ENCODE results near the gene RAB11FIP4.

Gene RAB11FIP4

DNA sequence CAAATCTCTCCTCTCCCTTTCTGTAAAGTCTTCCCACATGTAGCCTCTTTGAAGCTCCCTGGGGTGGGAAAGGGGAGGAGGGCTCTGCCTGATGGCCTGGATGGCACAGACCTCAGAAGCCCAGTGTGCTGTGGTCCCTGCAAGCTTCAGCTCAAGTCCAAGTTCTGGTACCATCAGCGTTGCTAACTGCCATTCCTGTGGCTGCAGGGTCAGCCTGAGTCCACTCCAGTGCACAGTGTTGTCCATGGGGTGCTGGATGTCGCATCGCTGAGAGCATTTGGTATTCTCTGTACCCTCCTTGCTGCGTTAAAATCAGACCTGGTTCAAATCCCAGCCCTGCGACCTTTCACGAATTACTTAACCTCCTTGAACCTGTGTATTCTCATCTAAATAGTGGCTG is 105.1 kb downstream of the RAB11FIP4 start:
- no peak for DNase-seq (ENCODE audit: low read depth in 3 of 3, low spot score in 1 of 3)

DNA sequence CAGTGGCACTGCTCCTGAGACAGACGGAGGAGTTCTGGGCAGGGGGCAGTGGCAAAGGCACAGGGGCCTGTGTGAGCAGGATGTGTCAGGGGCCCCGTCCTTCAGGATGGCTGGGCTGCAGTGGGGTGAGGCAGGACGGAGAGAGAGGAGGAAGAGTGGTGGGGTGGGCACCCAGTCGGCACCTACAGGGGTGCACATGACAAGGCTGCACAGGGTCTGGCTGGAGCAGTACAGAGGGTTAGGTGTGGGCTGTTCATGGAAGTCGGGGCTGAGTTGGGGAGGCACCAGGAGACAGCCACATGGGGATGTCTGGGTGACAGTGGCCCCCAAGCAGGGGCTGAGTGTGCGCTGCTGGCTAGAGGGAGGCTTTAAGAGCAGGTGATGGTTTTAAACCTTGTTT is 106.0 kb downstream of the RAB11FIP4 start:
- DNase-seq (ENCODE audit: low read depth in 3 of 3, low spot score in 1 of 3): no peak

DNA sequence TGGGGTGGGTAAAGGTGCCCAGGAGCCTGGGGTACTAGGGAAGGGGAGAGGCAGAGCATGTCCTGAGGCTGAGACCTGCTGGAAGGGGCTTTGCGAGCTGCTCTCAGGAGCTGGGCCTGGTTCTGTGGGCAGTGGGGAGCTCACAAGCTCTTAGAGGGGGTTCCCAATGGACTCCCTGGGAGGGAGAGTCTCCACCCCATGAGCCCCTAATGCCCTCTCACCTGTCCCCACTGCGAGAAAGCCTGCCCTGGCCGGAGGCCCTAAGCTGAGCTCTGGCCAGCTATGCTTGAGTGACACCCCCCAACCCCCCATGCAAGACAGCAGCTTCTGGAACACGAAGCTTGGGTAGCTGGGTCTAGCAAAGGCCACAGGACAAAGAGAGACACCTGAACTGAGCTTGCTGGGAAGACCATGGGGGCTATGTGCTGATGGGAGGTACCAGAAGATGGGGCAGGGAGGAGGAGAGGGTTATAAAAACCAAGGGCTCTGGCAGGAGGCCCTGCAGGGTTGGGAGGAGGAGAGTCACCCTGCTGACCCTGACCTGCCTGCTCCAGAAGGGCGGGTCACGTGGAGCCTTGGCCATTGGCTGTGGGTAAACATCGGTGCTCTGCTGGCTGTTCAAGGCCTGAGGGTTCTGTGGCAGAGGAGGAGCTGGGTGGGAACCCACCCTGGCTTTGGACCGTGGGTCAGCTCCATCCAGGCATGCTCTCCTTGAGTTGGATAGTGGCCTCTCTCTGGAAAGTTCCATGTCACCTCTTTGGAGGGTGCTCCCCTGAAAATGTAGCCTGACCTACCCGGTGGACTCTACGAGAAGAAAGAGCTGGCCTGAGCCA is 106.7 kb downstream of the RAB11FIP4 start:
- DNase-seq (ENCODE audit: low read depth in 3 of 3, low spot score in 1 of 3): no peak

DNA sequence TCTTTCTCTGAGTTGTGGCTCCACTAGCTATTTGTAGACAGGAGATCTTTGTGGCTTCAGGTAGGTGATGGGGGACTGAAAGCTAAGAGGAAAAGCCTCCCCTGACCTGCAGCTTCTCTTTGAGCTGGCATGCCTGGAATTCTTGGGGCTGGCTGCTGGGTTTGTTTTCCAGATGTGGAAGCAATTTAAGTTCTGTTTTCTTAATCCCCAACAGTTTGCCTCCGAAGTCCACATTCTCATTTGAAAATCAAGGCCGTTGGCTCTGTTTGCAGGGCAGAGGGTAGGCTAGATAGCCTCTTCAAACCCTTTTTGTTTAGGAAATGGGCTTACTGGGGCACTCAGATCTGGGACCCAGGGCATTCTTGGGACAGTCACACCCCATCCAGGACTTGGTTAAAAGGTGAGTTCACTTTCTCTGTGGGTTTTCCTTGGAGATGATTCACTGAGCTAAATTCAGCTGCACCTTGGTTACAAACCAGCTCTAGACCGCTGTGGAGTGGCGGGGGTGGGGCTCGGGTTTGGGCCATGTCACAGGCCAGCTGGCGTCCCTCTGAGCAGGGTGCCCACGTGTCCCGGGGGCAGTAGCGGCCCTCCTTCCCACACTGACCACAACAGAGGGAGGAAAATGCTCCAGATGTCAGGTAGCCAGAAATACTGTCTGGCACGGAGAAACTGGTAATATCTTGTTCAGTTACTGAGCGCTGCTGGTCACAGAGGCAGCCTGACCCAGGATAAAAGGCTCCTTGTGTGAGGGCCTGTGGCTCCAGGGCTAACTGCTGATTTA is 108.5 kb downstream of the RAB11FIP4 start:
- DNase-seq (ENCODE audit: low read depth in 3 of 3, low spot score in 1 of 3): no peak

DNA sequence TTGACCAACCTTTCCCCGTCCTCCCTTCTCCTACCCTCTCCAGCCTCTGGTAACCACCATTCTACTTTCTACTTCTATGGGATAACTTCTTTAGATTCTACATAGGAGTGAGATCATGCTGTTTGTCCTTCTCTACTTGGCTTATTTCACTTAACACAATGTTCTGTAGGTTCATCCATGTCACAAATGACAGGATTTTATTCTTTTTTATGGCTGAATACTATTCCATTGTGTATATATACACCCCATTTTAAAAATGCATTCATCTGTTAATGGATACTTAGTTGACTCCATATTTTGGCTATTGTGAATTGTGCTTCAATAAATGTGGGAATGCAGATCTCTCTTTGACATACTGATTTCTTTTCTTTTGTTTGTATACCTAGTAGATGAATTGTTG is 115.0 kb downstream of the RAB11FIP4 start:
- no peak for DNase-seq (ENCODE audit: low read depth in 3 of 3, low spot score in 1 of 3)

DNA sequence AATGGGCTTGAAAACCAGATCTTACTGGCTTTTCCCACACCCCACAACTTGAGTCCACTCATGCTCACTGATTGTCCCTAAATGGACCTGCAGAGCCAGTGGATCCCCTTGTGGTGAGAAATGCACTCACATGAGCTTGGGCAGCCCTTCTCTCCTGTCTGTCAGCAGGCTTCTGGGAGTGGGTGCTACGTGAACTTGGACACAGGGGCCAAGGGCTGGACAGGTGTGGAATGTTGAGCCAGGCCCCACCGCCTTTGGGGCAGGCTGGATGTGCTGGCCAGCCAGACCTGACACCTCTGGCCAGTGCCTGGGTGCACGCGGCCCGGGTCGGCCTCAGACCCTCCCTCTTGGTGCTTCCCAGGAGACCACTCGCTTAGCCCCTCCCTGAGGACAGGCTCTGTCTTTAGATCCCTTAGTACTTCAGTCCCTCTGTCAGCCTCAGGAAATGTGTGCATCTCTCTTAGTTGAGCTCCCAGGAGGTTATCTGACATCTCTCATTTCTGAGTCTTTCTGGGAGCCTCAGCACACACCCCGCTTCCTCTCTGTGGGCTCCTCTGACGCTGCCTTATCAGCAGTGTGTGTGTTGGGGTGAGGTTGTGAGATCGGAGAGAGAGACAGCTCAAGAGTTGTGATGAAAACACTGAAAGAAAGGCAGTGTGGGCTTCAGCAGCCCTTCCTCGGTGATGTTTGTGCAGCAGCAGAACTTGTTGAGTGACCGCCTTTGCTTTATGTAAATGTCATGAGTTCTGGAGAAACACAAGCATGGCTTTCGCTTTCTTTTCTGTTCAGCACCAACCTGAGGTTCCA is 117.0 kb downstream of the RAB11FIP4 start:
- peak in 1 of 3 donors; percentile 35 for DNase-seq (ENCODE audit: low read depth in 3 of 3, low spot score in 1 of 3)

DNA sequence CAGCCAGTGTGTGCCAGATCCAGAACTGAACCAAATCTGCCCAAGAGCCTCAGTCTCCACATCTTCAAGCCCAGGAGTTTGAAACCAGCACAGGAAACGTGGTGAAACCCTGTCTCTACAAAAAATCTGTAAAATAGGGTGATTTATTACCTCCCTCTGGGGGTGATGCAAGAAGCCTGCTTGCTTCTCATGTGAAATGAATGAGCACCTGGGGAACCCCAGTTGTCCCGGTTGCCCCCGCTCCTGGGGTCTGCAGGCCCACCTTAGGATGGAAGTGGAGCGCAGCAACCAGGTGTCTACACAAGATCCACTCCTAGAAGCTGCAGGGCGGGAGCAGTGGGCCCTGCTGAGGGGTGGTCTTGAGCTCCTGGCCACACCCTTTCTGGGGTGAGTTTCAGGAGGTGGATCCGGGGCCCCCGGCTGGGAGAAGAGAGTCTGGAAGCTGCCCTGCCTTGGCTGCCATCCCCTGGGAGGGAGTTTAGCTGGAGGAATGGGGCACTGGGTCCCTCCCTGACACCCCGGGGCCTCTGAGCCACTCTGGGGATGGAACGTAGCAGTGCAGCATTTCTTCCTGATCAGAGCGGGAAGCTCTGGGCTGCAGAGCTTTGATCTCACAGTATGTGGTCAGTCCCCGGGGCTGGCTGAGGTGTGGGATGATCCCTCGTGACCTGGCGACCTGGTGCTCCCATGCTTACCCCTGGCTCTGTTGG is 117.8 kb downstream of the RAB11FIP4 start:
- no peak for DNase-seq (ENCODE audit: low read depth in 3 of 3, low spot score in 1 of 3)

DNA sequence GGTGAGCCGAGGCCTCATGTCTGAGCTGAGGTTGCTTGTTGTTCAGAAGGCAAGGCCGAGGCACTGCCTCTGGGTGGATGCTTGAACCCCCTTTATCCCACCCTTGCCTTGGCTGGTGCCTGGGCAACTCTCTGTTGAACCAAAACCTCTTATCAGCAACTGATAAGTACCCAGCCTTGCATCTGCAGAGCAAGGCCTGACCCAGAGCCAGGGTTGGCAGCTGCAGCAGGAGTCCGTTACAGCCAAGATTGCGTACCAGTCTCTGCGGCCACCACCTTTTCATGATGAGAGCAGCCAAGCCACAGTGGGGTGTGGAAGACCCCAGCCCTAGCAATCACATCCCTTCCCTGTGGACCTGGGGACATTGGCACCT is 118.3 kb downstream of the RAB11FIP4 start:
- no peak for DNase-seq (ENCODE audit: low read depth in 3 of 3, low spot score in 1 of 3)

DNA sequence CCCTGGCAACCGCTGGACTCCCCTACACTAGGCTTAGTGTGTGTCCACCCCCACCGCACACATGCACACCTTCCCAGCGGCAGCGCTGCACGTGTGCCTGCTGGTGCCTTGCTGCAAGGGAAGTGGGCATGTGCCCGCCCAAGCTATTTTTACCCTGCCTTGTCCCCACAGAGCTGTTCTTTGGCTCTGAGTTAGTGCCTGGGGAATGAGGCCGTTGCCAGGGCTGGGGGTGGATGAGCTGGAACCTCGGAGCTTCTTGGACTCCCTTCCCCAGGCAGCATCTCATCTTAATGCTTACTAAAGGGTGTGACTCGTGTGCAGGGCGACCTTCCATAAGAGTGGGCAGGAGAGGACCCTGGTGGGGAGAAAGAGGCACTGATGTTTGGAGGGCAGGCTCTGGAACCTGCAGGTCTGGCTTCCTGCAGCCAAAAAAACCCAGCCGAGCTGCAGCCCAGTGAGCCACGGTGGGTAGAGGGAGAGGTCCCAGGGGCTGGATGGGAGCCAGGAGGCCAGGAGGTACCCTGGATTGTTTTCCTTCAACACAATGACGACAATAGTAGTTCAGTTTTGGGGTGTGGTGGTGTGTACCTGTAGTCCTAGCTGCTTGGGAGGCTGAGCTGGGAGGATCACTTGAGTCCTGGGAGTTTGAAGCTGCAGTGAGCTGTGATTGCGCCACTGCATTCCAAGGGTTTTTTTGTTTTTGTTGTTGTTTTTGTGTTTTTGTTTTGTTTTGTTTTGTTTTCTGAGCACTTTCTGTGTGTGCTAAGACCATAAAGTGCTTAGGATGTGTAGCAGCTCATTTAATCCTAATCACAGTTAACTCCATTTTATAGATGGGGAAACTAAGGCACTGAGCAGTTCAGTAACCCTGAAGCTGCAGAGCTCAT is 119.1 kb downstream of the RAB11FIP4 start:
- DNase-seq (ENCODE audit: low read depth in 3 of 3, low spot score in 1 of 3): no peak

DNA sequence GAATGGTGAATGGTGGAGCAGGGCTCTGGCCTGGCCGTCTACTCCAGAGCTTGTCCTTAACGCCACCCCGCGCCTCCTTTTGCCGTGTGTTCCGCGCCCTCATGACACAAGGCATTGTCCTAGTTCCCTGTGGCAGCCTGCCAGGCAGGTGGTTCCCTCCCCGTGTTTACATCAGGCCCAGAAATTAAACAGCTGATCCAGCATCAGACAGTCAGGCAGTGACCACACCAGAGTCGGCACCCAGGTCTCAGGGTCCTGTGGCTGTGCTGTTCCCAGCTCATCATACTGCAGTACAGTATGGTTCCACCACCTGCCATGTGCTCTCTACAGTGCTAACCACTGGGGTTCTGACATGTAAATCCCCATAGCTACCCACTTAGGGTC is 119.7 kb downstream of the RAB11FIP4 start:
- no peak for DNase-seq (ENCODE audit: low read depth in 3 of 3, low spot score in 1 of 3)

DNA sequence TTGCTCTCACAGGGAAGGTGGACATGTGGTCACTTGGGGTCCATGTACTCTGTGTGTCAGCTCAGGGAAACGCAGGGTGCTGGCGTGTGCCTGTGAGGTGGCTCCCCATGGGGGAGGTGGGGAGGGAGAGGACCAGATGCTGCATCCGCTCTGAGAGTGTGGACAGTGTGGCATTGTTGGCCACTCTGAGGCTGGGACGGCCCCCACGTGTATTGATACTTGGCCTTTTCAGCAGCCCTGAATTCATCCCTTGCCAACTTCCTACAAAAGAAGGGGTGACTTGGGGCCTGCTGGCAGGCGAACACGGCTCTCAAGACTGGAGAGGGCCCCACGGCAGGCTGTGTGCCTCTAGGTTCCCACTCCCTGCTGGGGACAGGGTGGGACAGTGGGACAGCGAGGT is 120.1 kb downstream of the RAB11FIP4 start:
- no peak for DNase-seq (ENCODE audit: low read depth in 3 of 3, low spot score in 1 of 3)

DNA sequence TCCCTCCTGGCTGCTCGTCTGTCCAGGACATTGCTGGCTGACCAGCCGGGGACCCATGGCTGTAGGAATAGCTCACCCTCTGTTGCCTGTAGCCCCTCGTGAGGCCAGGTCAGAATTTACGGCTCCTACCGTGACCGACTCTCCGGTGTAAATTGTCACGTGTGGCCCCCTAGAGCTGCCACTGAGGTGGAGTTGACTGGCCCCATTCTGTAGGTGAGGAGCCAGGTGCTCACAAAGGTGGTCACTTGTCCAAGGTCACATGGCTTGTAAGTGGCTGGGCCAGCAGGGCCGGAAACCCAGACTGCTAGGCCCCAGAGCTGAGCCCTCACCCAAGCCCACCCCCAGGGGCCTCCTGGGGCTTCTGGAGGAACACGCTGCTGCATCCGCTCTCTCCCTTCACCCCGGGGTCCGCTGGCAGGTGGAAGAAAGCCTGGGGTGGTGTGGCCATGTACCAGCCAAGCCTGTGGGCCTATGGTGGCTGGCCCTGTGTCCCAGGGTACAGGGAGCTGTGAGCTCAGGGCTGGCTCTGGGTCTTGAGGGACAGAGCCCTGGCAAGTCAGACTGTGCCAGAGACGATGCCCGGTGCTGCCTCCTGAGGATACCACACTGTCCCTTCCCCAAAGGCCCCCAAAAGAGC is 120.7 kb downstream of the RAB11FIP4 start:
- DNase-seq (ENCODE audit: low read depth in 3 of 3, low spot score in 1 of 3): no peak

DNA sequence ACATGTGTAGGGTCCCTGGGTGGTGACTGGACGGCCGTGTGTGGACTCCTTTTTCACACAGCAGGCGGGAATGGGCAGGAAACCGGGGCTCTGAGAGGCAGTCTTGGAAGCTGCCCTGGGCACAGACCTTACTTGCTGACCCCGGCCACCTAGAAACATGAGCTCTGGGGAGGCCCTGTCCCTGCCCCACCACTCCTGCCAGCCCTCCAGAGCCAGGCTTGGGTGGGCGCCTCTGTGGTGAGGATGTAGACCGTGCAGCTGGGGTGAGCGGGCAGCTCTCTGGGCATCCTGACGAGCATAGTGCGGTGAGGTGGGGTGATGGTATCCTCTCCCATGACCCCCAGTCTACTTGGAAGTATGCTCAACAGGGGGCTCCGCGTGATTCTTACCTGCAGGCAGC is 121.3 kb downstream of the RAB11FIP4 start:
- DNase-seq (ENCODE audit: low read depth in 3 of 3, low spot score in 1 of 3): no peak

DNA sequence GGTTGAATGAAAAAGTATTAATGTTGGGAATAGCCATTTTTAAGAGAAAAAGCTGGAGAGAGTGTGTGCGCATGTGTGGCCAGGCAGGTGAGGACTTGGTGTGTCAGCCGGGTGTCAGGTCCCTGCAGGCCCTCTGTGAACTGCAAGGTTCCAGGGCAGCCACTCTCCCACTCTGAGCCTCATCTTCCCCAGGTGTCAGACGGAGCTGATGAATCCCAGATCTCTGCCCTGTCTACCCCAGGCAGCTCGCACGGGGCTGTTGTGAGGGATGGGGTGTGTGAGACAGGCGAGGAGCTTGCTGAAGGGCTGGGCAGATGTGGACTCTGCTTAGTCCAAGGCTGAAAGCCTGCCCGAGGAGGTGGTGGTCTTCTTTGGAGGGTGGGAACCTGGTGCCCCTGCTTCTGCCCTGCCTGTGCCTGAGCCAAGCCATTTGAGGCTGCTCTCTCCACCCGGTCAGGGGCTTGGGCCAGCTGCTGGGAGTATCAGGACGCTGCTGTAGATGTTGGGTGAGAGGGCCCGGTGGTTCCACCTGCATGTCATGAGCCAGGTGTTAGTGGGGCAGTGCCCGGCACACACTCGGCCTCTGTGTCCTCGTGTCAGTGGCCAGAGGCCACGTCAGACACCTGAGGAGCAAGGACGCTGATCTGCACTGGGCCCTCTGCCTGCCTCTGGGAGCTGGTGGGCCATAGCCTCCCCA is 122.4 kb downstream of the RAB11FIP4 start:
- no peak for DNase-seq (ENCODE audit: low read depth in 3 of 3, low spot score in 1 of 3)

DNA sequence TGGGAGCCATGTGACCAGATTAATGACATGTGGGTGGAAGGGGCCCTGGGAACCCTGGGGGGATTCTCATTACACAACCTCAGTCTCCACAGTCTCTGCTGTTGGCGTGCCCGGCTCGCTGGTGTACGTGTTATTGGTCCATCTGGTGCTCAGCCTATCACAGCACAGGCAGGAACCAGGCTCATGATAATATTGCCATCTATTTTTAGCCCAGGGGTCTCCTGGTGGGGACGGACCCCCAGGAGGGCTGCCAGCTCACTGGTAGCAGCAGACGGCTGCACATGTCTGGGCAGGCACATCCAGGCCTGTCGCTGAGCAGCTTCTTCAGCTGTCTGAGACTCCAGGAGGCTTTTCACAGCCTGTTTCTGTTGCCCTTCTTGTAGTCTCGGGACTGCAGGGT is 123.8 kb downstream of the RAB11FIP4 start:
- no peak for DNase-seq (ENCODE audit: low read depth in 3 of 3, low spot score in 1 of 3)

DNA sequence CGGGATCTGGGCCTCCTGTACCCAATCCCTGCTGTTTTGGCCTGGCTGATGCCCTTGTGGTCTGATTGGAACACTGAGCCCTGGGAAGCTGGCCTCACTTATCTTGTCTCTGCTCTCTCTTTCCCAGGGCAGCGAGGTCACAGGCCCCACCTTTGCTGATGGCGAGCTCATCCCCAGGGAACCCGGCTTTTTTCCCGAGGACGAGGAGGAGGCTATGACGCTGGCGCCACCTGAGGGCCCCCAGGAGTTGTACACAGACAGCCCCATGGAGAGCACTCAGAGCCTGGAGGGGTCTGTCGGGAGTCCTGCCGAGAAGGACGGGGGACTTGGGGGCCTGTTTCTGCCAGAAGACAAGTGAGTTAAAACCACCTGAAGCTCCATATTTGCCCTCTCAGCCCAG is 126.0 kb downstream of the RAB11FIP4 start:
- no peak for DNase-seq (ENCODE audit: low read depth in 3 of 3, low spot score in 1 of 3)

DNA sequence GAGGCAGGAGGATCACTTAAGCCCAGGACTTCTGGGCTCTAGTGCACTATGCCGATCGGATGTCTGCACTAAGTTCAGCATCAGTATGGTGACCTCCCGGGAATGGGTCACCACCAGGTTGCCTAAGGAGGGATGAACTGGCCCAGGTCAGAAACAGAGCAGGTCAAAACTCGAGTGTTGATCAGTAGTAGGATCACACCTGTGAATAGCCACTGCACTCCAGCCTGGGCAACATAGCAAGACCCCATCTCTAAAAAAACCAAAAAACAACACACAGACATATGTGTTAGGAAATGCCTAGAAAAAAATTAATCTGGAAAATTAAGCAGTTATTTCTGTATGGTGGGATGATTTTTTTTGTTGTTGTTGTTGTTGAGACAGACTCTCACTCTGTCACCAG is 127.0 kb downstream of the RAB11FIP4 start:
- DNase-seq (ENCODE audit: low read depth in 3 of 3, low spot score in 1 of 3): no peak

DNA sequence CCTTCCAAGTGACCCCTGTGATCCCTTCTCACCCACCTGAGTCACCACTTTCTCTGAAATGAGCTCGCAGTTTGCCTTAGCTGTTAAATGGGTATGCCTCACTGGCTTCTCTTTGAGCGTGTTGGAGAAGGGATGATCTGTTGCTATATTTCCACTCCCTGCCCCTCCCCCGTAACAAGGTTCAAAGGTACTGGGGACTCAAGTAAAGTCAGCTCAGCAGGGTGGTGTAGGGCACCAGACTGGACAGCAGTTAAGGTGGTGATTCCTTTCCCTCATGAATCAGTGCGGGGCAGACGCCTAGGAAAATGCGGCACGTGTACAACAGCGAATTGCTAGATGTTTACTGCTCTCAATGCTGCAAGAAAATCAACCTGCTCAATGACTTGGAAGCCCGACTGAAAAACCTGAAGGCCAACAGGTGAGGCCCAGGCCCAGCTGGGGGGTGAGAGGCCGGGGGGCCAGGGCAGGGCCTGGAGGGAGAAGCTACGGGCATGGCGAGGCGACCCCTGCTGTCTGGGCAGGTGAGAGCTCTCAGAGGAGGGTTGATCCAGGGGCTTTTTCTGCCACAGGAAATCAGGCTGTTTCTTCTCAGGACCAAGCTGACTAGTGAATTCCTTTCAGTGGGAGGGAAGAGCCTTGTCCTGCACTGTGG is 130.3 kb downstream of the RAB11FIP4 start:
- DNase-seq (ENCODE audit: low read depth in 3 of 3, low spot score in 1 of 3): no peak

Measured in stimulated activated CD4-positive, alpha-beta T cell treated with anti-CD3 and anti-CD28 coated beads, TNF-alpha, amount 100 ng/mL, for 1 hour (primary cell).